Heart right ventricle (tissue), 16 donors: ENCODE measurements around the gene PRKAR2A. TPM values are rescaled to one million over a fixed set of nuclear protein-coding genes. Genes with fewer than 3 reads are reported as not detected.

ENCODE experiments used
- ATAC-seq, 8 donors: fragments of 200-7000 bp; cut with Tn5 transposase; one replicate each; pipeline ENCODE4 v1.9.1; 2020; ENCODE audit warnings: mild to moderate bottlenecking in 8 of 8, moderate library complexity in 8 of 8, moderate number of reproducible peaks in 1 of 8
- DNase-seq, 2 donors: peaks; one replicate each; pipeline ENCODE4 v3.0.0-alpha.2; 2020
- H3K27ac ChIP-seq, 10 donors: fragments of 200-600 bp; sonication (generic) in 2 of 10; one replicate each; pipeline versions ENCODE4 v1.5.0 to v1.8.0; 2020 to 2022; ENCODE audit warnings: mild to moderate bottlenecking in 3 of 10
- H3K27me3 ChIP-seq, 7 donors: fragments of 200-600 bp; one replicate each; pipeline ENCODE4 v1.8.0; 2021 to 2022; ENCODE audit warnings: mild to moderate bottlenecking in 2 of 7
- H3K36me3 ChIP-seq, 9 donors: fragments of 200-600 bp; sonication (generic) in 1 of 9; one replicate each; pipeline versions ENCODE4 v1.5.0 to v1.8.0; 2020 to 2022; ENCODE audit warnings: mild to moderate bottlenecking in 2 of 9
- H3K4me1 ChIP-seq, 9 donors: fragments of 200-600 bp; sonication (generic) in 1 of 9; one replicate each; pipeline versions ENCODE4 v1.5.0 to v1.8.0; 2020 to 2022; ENCODE audit warnings: mild to moderate bottlenecking in 4 of 9
- H3K4me3 ChIP-seq, 10 donors: fragments of 200-600 bp; sonication (generic) in 2 of 10; one replicate each; pipeline versions ENCODE4 v1.5.0 to v1.8.0; 2020 to 2022; ENCODE audit warnings: mild to moderate bottlenecking in 7 of 10, moderate library complexity in 2 of 10
- H3K9me3 ChIP-seq, 11 donors: fragments of 200-600 bp in 10 of 11; sonication (generic) in 2 of 11; one replicate each; pipeline versions ENCODE4 v1.5.0 to v1.8.0; 2013 to 2022; ENCODE audit warnings: mild to moderate bottlenecking in 2 of 11, control low read depth in 1 of 11, moderate library complexity in 1 of 11
- CTCF ChIP-seq, 9 donors: fragments of 200-600 bp; sonication (generic) in 2 of 9; IDR thresholded peaks; one replicate each; pipeline versions ENCODE4 v1.5.0 to v1.8.0; 2021 to 2022; ENCODE audit warnings: antibody characterized with exemption in 9 of 9, mild to moderate bottlenecking in 5 of 9, moderate library complexity in 1 of 9
- WGBS, 2 donors: extraction: QIAGEN DNeasy Blood & Tissue Kit; methylation state at CpG; one replicate each; pipeline ENCODE4 v1.1.7; 2013; ENCODE audit warnings: inconsistent platforms in 1 of 2; 5-methylcytosine and 5-hydroxymethylcytosine counted together
- intact Hi-C, 10 donors: fragments of 100-400 bp; cut with DNase I; formaldehyde crosslinking; loops; one replicate each; pipeline versions ENCODE4 v1.11.1 to v1.14.2; 2022
- polyA plus RNA-seq, 2 donors: library from polyadenylated mRNA; stranded (reverse); fragments of 200-250 nt; gene quantifications; one replicate each; pipeline ENCODE4 v1.2.3, GENCODE V29; 2013
- total RNA-seq, 10 donors: library from RNA; stranded (reverse); fragmentation: NEBNext Ultra II Directional in 3 of 10; extraction: Animal tissue kit (Norgen Biotek cat#: 25700) in 3 of 10; gene quantifications; one replicate each; pipeline versions ENCODE4 v1.2.1 to v1.2.4, GENCODE V29; 2021 to 2023
- donor health status: Arrhythmogenic right ventricular cardiomyopathy.
- donor health status: ischemic (EF 13 %, LVEDD 7.1; RV severe dilation, severe dysfunction).
- donor health status: healthy with polysubstance abuse.
- donor health status: DM: no; HTN: yes; CAD: no.
- donor health status: DM: no; HTN: no; CAD: no.
- donor health status: ischemic (EF 25% LVEDD 6.9; RV normal size, moderate dysfunction).
- donor health status: ischemic (EF 25% LVEDD 5.7; RV mildly dilated, moderate dysfunction).
- donor health status: healthy.
- donor health status: DM: yes; HTN: yes; CAD: no.
- donor health status: Ischemic cardiomyopathy.
- donor health status: ischemic (EF 35%, LVEDD 5.7; RV mildly dilated, moderate dysfunction).
- donor health status: nonischemic (EF 11% LVEDD 7.7; RV severe dilation, severe dysfunction).
- donor health status: DM: yes; HTN: yes; CAD: no.
- donor health status: PGD.
- donor health status: ischemic (EF 29% LVEDD 5.4; RV normal size, mild dysfunction).
- donor health status: nonischemic (EF 23%, LVEDD 6.1; RV moderate dilation, normal function).

The PRKAR2A gene
- total and polyA plus RNA-seq, 12 donors: 11.3 to 55.7 (median 44.4) TPM

GRCh38 chr3:48716982-48717746, 130.5 kb downstream of the PRKAR2A start, which contains the start of gene IP6K2:
Gene IP6K2, minus strand, starts transcription at chr3:48717221. Its CDS starts 21,930 bp downstream, at chr3:48695291.
- intact Hi-C loops: no loop called here
- DNase-seq (peak; percentile 99), ATAC-seq (peak; percentile 99 to 100 (median 100))
- Histone ChIP-seq H3K4me3 (peak within 1 kb of the TSS; percentile 56 to 91 (median 74)), H3K9me3 (no peaks in the 10 kb centered on the region), H3K4me1 (peaks cover 4 to 44% (median 38%) of the 10 kb centered on the region in 9 donors), H3K27me3 (no peaks in the 10 kb centered on the region), H3K27ac (peak within 1 kb of the TSS; percentile 67 to 93 (median 85)), H3K36me3 (peaks cover 0 to 32% (median 7%) of the 10 kb centered on the region in 9 donors)
- WGBS, 2 donors: 3% methylated on average over 38 of the region's 38 CpGs
- no peak for TF ChIP-seq CTCF (IDR thresholded peaks at IDR 0.05)

- Histone ChIP-seq H3K9me3 (no peaks in the 10 kb centered on the region), H3K36me3 (peaks cover 0 to 38% (median 7%) of the 10 kb centered on the region in 9 donors), H3K27me3 (no peaks in the 10 kb centered on the region), H3K27ac (peak overlapping the region; percentile 67 to 93 (median 85)), H3K4me3 (peak overlapping the region; percentile 56 to 91 (median 74)), H3K4me1 (peaks cover 4 to 50% (median 43%) of the 10 kb centered on the region in 9 donors)
- TF ChIP-seq CTCF (IDR thresholded peaks at IDR 0.05): no peak
- DNase-seq (peak in 1 of 2 donors; percentile 12), ATAC-seq (peak in 5 of 8 donors; percentile 2 to 19 (median 5))
- intact Hi-C loops: no loop called here
- 1% methylated on average over 16 of the region's 16 CpGs for WGBS, 2 donors
Observed at GRCh38 chr3:48716508-48716981, 131.1 kb downstream of the PRKAR2A start.

GRCh38 chr3:48715174-48715800, 132.4 kb downstream of the PRKAR2A start:
- Histone ChIP-seq H3K36me3 (peaks cover 0 to 51% (median 13%) of the 10 kb centered on the region in 9 donors), H3K4me3 (peak overlapping the region in 6 of 10 donors; percentile 73 to 91 (median 80)), H3K4me1 (peaks cover 4 to 61% (median 45%) of the 10 kb centered on the region in 9 donors), H3K9me3 (no peaks in the 10 kb centered on the region), H3K27ac (peak overlapping the region in 1 of 10 donors; percentile 33), H3K27me3 (no peaks in the 10 kb centered on the region)
- DNase-seq (no peak), ATAC-seq (no peak)
- intact Hi-C loops: no loop called here
- no peak for TF ChIP-seq CTCF (IDR thresholded peaks at IDR 0.05)

- ATAC-seq: no peak
- DNase-seq: no peak
- 90 to 93% methylated on average over 2 of the region's 2 CpGs for WGBS, 2 donors
- Histone ChIP-seq H3K27ac (no peak overlapping the region), H3K36me3 (peaks cover 0 to 85% (median 13%) of the 10 kb centered on the region in 9 donors), H3K27me3 (no peaks in the 10 kb centered on the region), H3K4me1 (peaks cover 4 to 86% (median 59%) of the 10 kb centered on the region in 9 donors), H3K4me3 (no peak overlapping the region), H3K9me3 (no peaks in the 10 kb centered on the region)
- no peak for TF ChIP-seq CTCF (IDR thresholded peaks at IDR 0.05)
- intact Hi-C loops: no loop called here
Observed at GRCh38 chr3:48711727-48712126, 135.9 kb downstream of the PRKAR2A start.
